Right ventricle myocardium inferior (tissue), 1 donor: ENCODE results near the gene MAGEC1. TPM values are rescaled to one million over a fixed set of nuclear protein-coding genes. Genes with fewer than 3 reads are reported as not detected.
"Not testable (repeated sequence)": the region's sequence is repeated elsewhere in the genome, so short reads cannot be mapped to it uniquely, and the experiment has no call there.

Experiments used
- ATAC-seq: fragments of 200-7000 bp; cut with Tn5 transposase; one replicate; pipeline ENCODE4 v1.9.1; 2020; ENCODE audit warnings: mild to moderate bottlenecking, moderate library complexity
- DNase-seq: peaks from one replicate; pipeline ENCODE4 v3.0.0; 2021; ENCODE audit errors: missing footprints
- intact Hi-C: fragments of 100-400 bp; cut with DNase I; formaldehyde crosslinking; loops from one replicate; pipeline ENCODE4 v1.11.0; 2022
- long read RNA-seq: library from polyadenylated mRNA; unstranded; transcript quantifications from one replicate; pipeline ENCODE4 v2.0.0, GENCODE V29; 2021
- total RNA-seq: library from RNA; stranded (reverse); fragmentation: NEBNext Ultra II Directional; extraction: Animal tissue kit (Norgen Biotek cat#: 25700); gene quantifications from one replicate; pipeline ENCODE4 v1.2.1, GENCODE V29; 2021
- donor health status: DM: no; HTN: yes; CAD: no; lungs with severe emphysema.

MAGEC1 gene, protein sequence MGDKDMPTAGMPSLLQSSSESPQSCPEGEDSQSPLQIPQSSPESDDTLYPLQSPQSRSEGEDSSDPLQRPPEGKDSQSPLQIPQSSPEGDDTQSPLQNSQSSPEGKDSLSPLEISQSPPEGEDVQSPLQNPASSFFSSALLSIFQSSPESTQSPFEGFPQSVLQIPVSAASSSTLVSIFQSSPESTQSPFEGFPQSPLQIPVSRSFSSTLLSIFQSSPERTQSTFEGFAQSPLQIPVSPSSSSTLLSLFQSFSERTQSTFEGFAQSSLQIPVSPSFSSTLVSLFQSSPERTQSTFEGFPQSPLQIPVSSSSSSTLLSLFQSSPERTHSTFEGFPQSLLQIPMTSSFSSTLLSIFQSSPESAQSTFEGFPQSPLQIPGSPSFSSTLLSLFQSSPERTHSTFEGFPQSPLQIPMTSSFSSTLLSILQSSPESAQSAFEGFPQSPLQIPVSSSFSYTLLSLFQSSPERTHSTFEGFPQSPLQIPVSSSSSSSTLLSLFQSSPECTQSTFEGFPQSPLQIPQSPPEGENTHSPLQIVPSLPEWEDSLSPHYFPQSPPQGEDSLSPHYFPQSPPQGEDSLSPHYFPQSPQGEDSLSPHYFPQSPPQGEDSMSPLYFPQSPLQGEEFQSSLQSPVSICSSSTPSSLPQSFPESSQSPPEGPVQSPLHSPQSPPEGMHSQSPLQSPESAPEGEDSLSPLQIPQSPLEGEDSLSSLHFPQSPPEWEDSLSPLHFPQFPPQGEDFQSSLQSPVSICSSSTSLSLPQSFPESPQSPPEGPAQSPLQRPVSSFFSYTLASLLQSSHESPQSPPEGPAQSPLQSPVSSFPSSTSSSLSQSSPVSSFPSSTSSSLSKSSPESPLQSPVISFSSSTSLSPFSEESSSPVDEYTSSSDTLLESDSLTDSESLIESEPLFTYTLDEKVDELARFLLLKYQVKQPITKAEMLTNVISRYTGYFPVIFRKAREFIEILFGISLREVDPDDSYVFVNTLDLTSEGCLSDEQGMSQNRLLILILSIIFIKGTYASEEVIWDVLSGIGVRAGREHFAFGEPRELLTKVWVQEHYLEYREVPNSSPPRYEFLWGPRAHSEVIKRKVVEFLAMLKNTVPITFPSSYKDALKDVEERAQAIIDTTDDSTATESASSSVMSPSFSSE
- not detected for total RNA-seq
- long read RNA-seq = 0 reads

- no peak for DNase-seq
- no peak for ATAC-seq
- intact Hi-C loops = no loop called here
Measured at GRCh38 chrX:141903400-141904155, at the start of gene MAGEC1. TSS of gene MAGEC1 (plus strand) at chrX:141903894. CDS start at chrX:141905073, 1,179 bp downstream.

- DNase-seq (no peak), ATAC-seq (no peak)
- intact Hi-C loops = no loop called here
Measured at GRCh38 chrX:141857479-141857878, 46.2 kb upstream of the MAGEC1 start.

- ATAC-seq = no peak
- intact Hi-C loops = no loop called here
Measured at GRCh38 chrX:141879616-141880015, 24.1 kb upstream of the MAGEC1 start.

DNA sequence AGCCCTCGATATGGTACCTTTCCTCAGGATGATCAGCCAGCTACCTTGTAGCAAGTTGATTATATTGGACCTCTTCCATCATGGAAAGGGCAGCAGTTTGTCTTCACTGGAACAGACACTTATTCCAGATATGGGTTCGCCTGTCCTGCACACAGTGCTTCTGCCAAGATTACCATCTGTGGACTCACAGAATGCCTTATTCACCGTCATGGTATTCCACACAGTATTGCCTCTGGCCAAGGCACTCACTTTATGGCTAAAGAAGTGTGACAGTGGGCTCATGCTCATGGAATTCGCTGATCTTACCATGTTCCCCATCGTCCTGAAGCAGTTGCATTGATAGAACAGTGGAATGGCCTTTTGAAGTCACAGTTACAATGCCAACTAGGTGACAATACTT, 14.9 kb upstream of the MAGEC1 start:
- intact Hi-C loops, ATAC-seq, DNase-seq: not testable (repeated sequence)

More at GRCh38 chrX:141879616-141880015, 24.1 kb upstream of the MAGEC1 start:
- no peak for DNase-seq

DNA sequence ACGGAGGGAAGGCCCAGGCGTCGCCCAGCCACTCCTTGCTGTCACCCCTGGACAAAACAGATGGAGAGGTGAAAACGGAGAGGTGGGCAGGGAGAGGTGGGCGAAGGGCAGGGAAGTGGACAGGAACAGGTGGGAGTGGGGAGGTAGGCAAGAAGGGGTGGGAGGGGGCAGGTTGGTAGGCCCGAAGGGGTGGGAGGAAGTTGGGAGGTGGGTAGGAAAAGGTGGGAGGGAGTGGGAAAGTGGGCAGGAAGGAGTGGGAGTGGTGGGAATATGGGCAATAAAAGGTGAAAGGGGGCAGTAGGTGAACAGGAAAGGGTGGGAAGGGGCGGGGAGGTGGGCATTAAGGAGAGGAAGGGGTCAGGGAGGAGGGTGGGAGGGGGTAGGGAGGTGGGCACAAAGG, 9.0 kb upstream of the MAGEC1 start:
- intact Hi-C loops = no loop called here
- DNase-seq = no peak
- ATAC-seq = no peak

DNA sequence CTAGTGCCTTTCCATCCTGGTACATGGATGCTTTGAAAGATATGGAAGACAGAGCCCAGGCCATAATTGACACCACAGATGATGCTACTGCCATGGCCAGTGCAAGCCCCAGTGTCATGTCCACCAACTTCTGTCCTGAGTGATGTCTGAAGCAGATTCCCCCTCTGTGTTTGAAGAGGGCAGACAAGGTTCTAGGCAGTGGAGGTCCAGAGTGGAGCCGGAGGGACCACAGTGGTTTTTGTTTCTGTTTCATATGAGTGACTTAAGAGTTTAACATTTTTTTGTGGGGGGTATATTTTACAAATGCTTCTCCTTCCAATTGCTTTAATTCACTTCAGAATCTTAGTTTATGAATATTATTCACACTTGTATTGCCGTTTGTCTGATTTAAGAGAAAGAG, 6.0 kb upstream of the MAGEC1 start:
- intact Hi-C loops = no loop called here
- ATAC-seq (no peak), DNase-seq (no peak)

DNA sequence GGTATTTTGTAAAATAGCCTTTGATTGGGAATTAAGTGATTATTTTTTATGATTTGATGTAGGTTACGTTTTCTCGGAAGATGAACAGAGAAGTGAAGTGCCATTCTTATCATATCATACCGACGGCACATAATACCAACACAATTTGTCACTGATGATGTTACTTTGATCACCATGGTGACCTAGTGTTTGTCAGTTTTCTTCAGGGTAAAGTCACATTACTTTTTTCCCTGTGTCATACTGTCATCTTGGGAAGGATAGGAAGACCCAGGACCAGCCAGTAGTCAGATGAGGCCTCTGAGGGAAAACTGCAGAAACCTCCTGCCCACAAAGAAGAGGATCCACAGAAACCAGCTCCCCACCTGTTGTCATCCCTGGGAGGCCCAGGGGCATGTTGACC, 1.3 kb upstream of the MAGEC1 start:
- intact Hi-C loops = no loop called here
- DNase-seq (no peak), ATAC-seq (no peak)

- intact Hi-C loops = no loop called here
- DNase-seq (no peak), ATAC-seq (no peak)
Measured at GRCh38 chrX:141904262-141904661, 568 bp downstream of the MAGEC1 start.

- intact Hi-C loops = no loop called here
- no peak for ATAC-seq
- DNase-seq = no peak
Measured at GRCh38 chrX:141917801-141918200, 14.1 kb downstream of the MAGEC1 start.

DNA sequence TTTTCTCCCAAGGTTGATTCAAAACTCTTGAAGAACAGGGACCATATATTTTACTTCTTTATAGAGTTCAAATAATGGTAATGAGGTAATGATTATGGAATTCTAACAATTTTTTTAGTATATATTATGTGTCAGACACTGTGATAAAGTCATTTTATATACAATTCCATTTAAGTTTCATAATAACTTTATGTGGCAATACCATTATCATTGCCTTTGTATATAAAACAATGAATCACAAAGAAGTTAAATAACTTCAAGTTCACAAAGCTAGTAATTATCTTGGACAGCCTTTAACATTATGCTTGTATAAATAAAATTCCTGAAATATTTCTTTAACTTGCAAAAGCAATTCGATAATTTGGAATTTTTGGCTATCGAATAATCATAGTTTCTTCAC, 20.6 kb downstream of the MAGEC1 start:
- DNase-seq (no peak), ATAC-seq (no peak)
- intact Hi-C loops = no loop called here

GRCh38 chrX:141928432-141928831, 24.7 kb downstream of the MAGEC1 start:
- ATAC-seq = no peak
- intact Hi-C loops = no loop called here
- DNase-seq = no peak

DNA sequence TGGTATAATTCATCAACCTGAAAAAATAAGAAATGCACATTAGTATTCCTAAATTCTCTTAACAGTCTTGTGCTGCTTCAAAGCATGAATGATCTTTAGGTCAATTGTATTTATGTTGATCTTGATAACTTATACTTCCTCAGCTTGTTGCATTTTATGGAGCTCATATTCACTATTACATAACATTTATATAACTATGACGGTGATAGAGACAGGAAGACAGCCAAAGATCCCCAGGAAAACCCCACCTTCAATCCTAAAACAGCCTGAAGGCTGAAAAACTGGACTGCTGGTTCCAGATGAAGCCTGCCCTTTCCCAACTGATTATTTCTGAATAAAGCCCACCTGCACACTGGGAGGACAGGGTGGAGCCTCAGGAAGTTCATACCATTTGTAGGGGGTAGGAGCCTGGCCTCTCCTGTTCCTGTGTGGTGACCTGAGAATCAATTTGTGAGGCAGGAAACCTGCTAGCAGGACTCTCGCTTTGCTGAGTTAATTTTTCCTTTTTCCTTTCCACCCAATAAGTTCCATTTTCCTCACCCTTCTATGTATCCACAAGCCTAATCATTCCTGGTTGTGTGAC, 30.5 kb downstream of the MAGEC1 start:
- no peak for ATAC-seq
- intact Hi-C loops = no loop called here
- no peak for DNase-seq

DNA sequence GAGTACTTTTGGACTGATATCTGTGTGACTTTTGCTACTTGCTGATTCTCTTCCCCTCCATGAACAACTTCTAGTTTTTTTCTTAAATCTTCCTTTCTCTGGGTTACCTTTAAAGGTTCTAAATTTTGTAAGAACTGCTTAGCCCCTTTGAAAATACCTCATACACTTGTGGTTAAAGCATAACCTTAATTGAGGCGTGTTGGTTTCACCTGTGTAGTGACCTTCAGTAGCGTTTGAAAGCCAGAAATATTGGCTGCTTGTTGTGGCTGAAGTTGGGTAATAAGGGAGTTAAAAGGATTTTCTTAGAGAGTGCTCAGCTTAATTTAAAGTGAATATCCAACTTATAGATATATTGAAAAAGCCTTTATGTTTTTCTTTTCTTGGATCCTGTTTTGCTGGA, 32.0 kb downstream of the MAGEC1 start:
- DNase-seq (no peak), ATAC-seq (no peak)
- intact Hi-C loops = no loop called here

GRCh38 chrX:141936080-141936479, 32.4 kb downstream of the MAGEC1 start:
- intact Hi-C loops = no loop called here
- no peak for DNase-seq
- no peak for ATAC-seq

- no peak for ATAC-seq
- DNase-seq = no peak
- intact Hi-C loops = no loop called here
Measured at GRCh38 chrX:141941234-141941633, 37.5 kb downstream of the MAGEC1 start.

- intact Hi-C loops = no loop called here
- DNase-seq = no peak
- ATAC-seq = no peak
Measured at GRCh38 chrX:141945426-141945825, 41.7 kb downstream of the MAGEC1 start.

DNA sequence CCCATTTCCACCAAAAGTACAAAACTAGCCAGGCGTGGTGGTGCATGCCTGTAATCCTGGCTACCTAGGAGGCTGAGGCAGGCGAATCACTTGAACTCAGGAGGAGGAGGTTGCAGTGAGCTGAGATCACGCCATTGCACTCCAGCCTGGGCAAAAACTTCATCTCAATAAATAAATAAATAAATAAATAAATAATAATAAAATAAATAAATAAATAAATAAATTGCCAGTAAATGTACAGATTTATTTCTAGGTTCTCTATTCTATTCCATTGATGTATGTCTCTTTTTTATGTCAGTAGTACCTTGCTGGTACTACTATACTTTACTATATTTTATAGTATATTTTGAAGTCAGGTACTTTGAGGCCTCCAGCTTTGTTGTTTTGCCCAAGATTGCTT, 43.7 kb downstream of the MAGEC1 start:
- DNase-seq (no peak), ATAC-seq (no peak)
- intact Hi-C loops = no loop called here

DNA sequence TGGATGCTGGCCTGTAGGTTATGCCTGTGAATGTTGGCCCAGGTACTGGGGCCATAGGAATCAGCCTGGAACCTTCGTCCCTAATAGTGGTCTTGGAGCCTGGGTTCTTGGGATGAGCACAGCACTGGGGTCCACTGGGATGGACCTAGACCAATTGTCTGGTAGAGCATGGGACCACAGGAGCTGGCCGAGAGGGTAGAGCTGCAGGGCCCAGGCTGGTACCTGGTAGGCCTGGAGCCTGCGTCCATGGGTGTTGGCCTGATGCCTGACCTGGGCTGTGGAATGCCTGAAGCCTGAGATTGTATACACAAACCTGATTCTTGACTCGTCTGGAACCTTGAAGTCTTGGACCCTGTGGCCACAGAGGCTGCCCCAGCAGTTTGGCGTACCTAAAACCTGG, 48.9 kb downstream of the MAGEC1 start:
- ATAC-seq = no peak
- intact Hi-C loops = no loop called here
- no peak for DNase-seq
